Peyer's patch (tissue), 4 donors: ENCODE data around the gene PRR7. TPM values are rescaled to one million over a fixed set of nuclear protein-coding genes. Genes with fewer than 3 reads are reported as not detected.

Source experiments
- DNase-seq, 3 donors: peaks; one replicate each; pipeline ENCODE4 v3.0.0-alpha.2; 2017 to 2019
- H3K27ac ChIP-seq, 4 donors: fragments of 200-600 bp; sonication (generic); one replicate each; pipeline ENCODE4 v1.5.1; 2016 to 2019
- H3K27me3 ChIP-seq, 2 donors: fragments of 200-600 bp; sonication (generic); one replicate each; pipeline ENCODE4 v1.5.1; 2019
- H3K36me3 ChIP-seq, 3 donors: fragments of 200-600 bp; sonication (generic); one replicate each; pipeline ENCODE4 v1.5.1; 2016 to 2019
- H3K4me1 ChIP-seq, 4 donors: fragments of 200-600 bp; sonication (generic); one replicate each; pipeline ENCODE4 v1.5.1; 2016 to 2019
- H3K4me3 ChIP-seq, 4 donors: fragments of 200-600 bp; sonication (generic); 1 replicate in 3 of 4; 2 replicates in 1 of 4; pipeline ENCODE4 v1.5.1; 2016 to 2019; ENCODE audit warnings: mild to moderate bottlenecking in 1 of 4
- H3K9me3 ChIP-seq, 4 donors: fragments of 200-600 bp; sonication (generic); one replicate each; pipeline ENCODE4 v1.5.1; 2016 to 2019; ENCODE audit warnings: mild to moderate bottlenecking in 1 of 4
- CTCF ChIP-seq, 6 experiments: fragments of 450-650 bp in 4 of 6; fragments of 200-600 bp in 2 of 6; sonication (generic) in 1 of 6; IDR thresholded peaks; one replicate each; pipeline ENCODE4 v1.5.1; 2017 to 2019; ENCODE audit warnings: antibody characterized with exemption in 6 of 6, mild to moderate bottlenecking in 3 of 6, moderate library complexity in 1 of 6
- POLR2A ChIP-seq, 2 donors: fragments of 450-650 bp; IDR thresholded peaks; one replicate each; pipeline ENCODE4 v1.5.1; 2017; ENCODE audit warnings: antibody characterized with exemption in 2 of 2, mild to moderate bottlenecking in 2 of 2, moderate library complexity in 2 of 2
- total RNA-seq, 4 donors: library from RNA; depleted of rRNA; stranded (reverse); fragments of >200 nt; gene quantifications; one replicate each; pipeline ENCODE4 v1.1.0, GENCODE V29; 2016

The PRR7 gene
- total RNA-seq, 4 donors from 2014 or later, result 0.70 to 2.2 (median 1.9) TPM; not detected in 1

GRCh38 chr5:177477701-177478477, 31.3 kb downstream of the PRR7 start:
- Histone ChIP-seq H3K9me3 (no peaks in the 10 kb centered on the region), H3K27me3 (no peaks in the 10 kb centered on the region), H3K4me1 (peaks cover 0 to 32% (median 2%) of the 10 kb centered on the region in 4 donors), H3K4me3 (no peak overlapping the region), H3K27ac (peak overlapping the region in 1 of 4 donors; percentile 71), H3K36me3 (no peaks in the 10 kb centered on the region)
- no peak for DNase-seq
- no peak for TF ChIP-seq POLR2A (IDR thresholded peaks at IDR 0.05)
- TF ChIP-seq CTCF (IDR thresholded peaks at IDR 0.05), result no peak

- TF ChIP-seq CTCF (IDR thresholded peaks at IDR 0.05) (no peak), POLR2A (IDR thresholded peaks at IDR 0.05) (no peak)
- peak in 2 of 3 donors; percentile 48 to 73 for DNase-seq
- no peak overlapping the region for H3K4me3 ChIP-seq
- H3K36me3 ChIP-seq, result no peaks in the 10 kb centered on the region
- peaks cover 0 to 28% (median 0%) of the 10 kb centered on the region in 4 donors for H3K4me1 ChIP-seq
- H3K27me3 ChIP-seq, result no peaks in the 10 kb centered on the region
- H3K9me3 ChIP-seq, result no peaks in the 10 kb centered on the region
- peak overlapping the region in 3 of 4 donors; percentile 40 to 71 (median 62) for H3K27ac ChIP-seq
These were observed 32.4 kb downstream of the PRR7 start for GRCh38 chr5:177478711-177479646.

GRCh38 chr5:177479774-177480173, 33.2 kb downstream of the PRR7 start:
- H3K27ac ChIP-seq, result peak overlapping the region in 3 of 4 donors; percentile 40 to 71 (median 62)

GRCh38 chr5:177482359-177482795, 35.8 kb downstream of the PRR7 start:
- Histone ChIP-seq H3K4me1 (peaks cover 0 to 19% (median 0%) of the 10 kb centered on the region in 4 donors), H3K27ac (no peak overlapping the region), H3K9me3 (no peaks in the 10 kb centered on the region), H3K4me3 (no peak overlapping the region), H3K27me3 (no peaks in the 10 kb centered on the region), H3K36me3 (peaks cover 0 to 8% (median 0%) of the 10 kb centered on the region in 3 donors)
- TF ChIP-seq CTCF (IDR thresholded peaks at IDR 0.05) (no peak), POLR2A (IDR thresholded peaks at IDR 0.05) (no peak)
- no peak for DNase-seq

More at GRCh38 chr5:177479774-177480173, 33.2 kb downstream of the PRR7 start:
- DNase-seq, result no peak
- H3K27me3 ChIP-seq, result no peaks in the 10 kb centered on the region
- TF ChIP-seq POLR2A (IDR thresholded peaks at IDR 0.05) (no peak), CTCF (IDR thresholded peaks at IDR 0.05) (no peak)
- H3K4me1 ChIP-seq, result peaks cover 0 to 27% (median 0%) of the 10 kb centered on the region in 4 donors
- no peaks in the 10 kb centered on the region for H3K36me3 ChIP-seq
- no peaks in the 10 kb centered on the region for H3K9me3 ChIP-seq
- no peak overlapping the region for H3K4me3 ChIP-seq

GRCh38 chr5:177483042-177483441, 36.4 kb downstream of the PRR7 start:
- H3K9me3 ChIP-seq, result no peaks in the 10 kb centered on the region
- TF ChIP-seq CTCF (IDR thresholded peaks at IDR 0.05), result no peak
- no peak for TF ChIP-seq POLR2A (IDR thresholded peaks at IDR 0.05)
- H3K4me1 ChIP-seq, result peaks cover 0 to 19% (median 0%) of the 10 kb centered on the region in 4 donors
- peaks cover 0 to 14% (median 0%) of the 10 kb centered on the region in 3 donors for H3K36me3 ChIP-seq
- H3K27me3 ChIP-seq, result no peaks in the 10 kb centered on the region
- DNase-seq, result no peak
- H3K4me3 ChIP-seq, result no peak overlapping the region
- no peak overlapping the region for H3K27ac ChIP-seq
